CD4-positive, alpha-beta T cell (primary cell): ENCODE data around the gene FRMD3. TPM values are rescaled to one million over a fixed set of nuclear protein-coding genes. Genes with fewer than 3 reads are reported as not detected.

Experiments
- ATAC-seq: fragments of 200-7000 bp; cut with Tn5 transposase; one replicate; pipeline ENCODE4 v1.10.0; 2022; ENCODE audit warnings: mild to moderate bottlenecking; ENCODE audit not compliant: poor library complexity
- CTCF ChIA-PET: fragments of 350-600 bp; sonication (Branson Sonifier 250); formaldehyde crosslinking; loops from one replicate; lab custom pipeline; 2021; ENCODE audit warnings: antibody characterized with exemption, inconsistent platforms; lab: Charles Lee
- POLR2A ChIA-PET: fragments of 350-600 bp; sonication (Branson Sonifier 250); formaldehyde crosslinking; loops from one replicate; lab custom pipeline; 2021; ENCODE audit warnings: antibody characterized with exemption, inconsistent platforms; lab: Charles Lee
- DNase-seq, 14 experiments: peaks; one replicate each; pipeline ENCODE4 v3.0.0-alpha.2; 2013 to 2020; ENCODE audit warnings: mixed read lengths in 2 of 14
- H3K27ac ChIP-seq, 2 donors: one replicate each; pipeline versions ENCODE4 v1.5.1 to v1.7.0; 2013; ENCODE audit warnings: low read length in 2 of 2, low read depth in 1 of 2, mild to moderate bottlenecking in 1 of 2
- H3K27me3 ChIP-seq, 2 experiments: 1 replicate in 1 of 2; 2 replicates in 1 of 2; pipeline versions ENCODE4 v1.6.1 to v1.7.0; 2013; ENCODE audit warnings: low read length in 2 of 2, control low read depth in 1 of 2, mild to moderate bottlenecking in 1 of 2, moderate library complexity in 1 of 2; ENCODE audit not compliant: insufficient read depth in 2 of 2, control insufficient read depth in 1 of 2
- H3K36me3 ChIP-seq: one replicate; pipeline ENCODE4 v1.6.1; 2013; ENCODE audit warnings: low read length, control low read depth; ENCODE audit not compliant: insufficient read depth
- H3K4me1 ChIP-seq: one replicate; pipeline ENCODE4 v1.6.1; 2013; ENCODE audit warnings: low read length, control low read depth; ENCODE audit not compliant: insufficient read depth
- H3K4me3 ChIP-seq: one replicate; pipeline ENCODE4 v1.5.1; 2013; ENCODE audit warnings: mild to moderate bottlenecking, low read length, moderate library complexity
- H3K9me3 ChIP-seq, 2 experiments: 1 replicate in 1 of 2; 2 replicates in 1 of 2; pipeline versions ENCODE4 v1.6.1 to v1.7.0; 2013; ENCODE audit warnings: low read length in 2 of 2, mild to moderate bottlenecking in 2 of 2, control low read depth in 1 of 2, moderate library complexity in 1 of 2; ENCODE audit not compliant: control insufficient read depth in 1 of 2, insufficient read depth in 1 of 2
- H3K27ac Mint-ChIP-seq: one replicate; pipeline ENCODE4 v1.8.0; 2020; ENCODE audit warnings: mixed read lengths
- H3K27me3 Mint-ChIP-seq: one replicate; pipeline ENCODE4 v1.8.0; 2021; ENCODE audit warnings: mixed read lengths
- H3K36me3 Mint-ChIP-seq: one replicate; pipeline ENCODE4 v1.8.0; 2021; ENCODE audit warnings: low read depth, mixed read lengths
- H3K4me1 Mint-ChIP-seq: one replicate; pipeline ENCODE4 v1.8.0; 2021; ENCODE audit warnings: low read depth, mixed read lengths
- H3K4me3 Mint-ChIP-seq: one replicate; pipeline ENCODE4 v1.8.0; 2020; ENCODE audit warnings: mild to moderate bottlenecking, mixed read lengths
- H3K9me3 Mint-ChIP-seq: one replicate; pipeline ENCODE4 v1.8.0; 2020; ENCODE audit warnings: mixed read lengths
- intact Hi-C, 2 experiments: fragments of 100-400 bp; cut with DNase I in 1 of 2; cut with micrococcal nuclease in 1 of 2; formaldehyde crosslinking; loops; one replicate each; pipeline versions ENCODE4 v1.15.1 to v1.9.0; 2023 to 2025; cut with DNase I, micrococcal nuclease
- total RNA-seq, 174 experiments: library from RNA in 2 of 174; stranded (reverse) in 2 of 174; gene quantifications; one replicate each; pipeline ENCODE4 v1.2.3 and lab custom pipeline; 2021 to 2026
- TF ChIP-seq, protein P1 (sequence below): fragments of 200-600 bp; IDR thresholded peaks from one replicate; pipeline ENCODE4 v1.8.0; 2022; ENCODE audit warnings: antibody characterized with exemption, mild to moderate bottlenecking

The FRMD3 gene
- total RNA-seq, 2 experiments from 2014 or later, result 0.53 to 1.0 TPM

DNA sequence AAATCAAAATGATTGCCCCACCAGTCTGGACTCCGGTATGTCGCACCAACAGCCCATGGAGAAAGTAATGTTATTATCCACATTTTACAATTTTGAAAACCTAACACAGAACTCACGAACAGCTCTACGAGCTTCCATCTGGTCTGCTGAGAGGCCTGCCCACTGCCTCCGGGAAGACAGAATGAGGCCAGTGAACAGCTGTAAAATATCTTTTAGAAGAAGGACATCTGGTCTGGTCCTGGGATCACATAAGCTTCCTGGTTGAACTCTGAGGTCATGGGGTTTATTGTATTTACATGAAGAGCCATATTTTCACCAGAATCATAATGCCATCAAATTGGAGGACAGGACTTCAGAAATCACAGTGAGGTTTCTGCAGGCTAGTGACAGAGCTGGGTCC, 89.0 kb downstream of the FRMD3 start:
- Histone ChIP-seq H3K4me3 (no peak overlapping the region), H3K27me3 (no peaks in the 10 kb centered on the region), H3K27ac (no peak overlapping the region), H3K36me3 (no peaks in the 10 kb centered on the region), H3K4me1 (no peaks in the 10 kb centered on the region), H3K9me3 (peaks cover 0 to 4% of the 10 kb centered on the region in 2 experiments)
- TF ChIP-seq, protein P1, sequence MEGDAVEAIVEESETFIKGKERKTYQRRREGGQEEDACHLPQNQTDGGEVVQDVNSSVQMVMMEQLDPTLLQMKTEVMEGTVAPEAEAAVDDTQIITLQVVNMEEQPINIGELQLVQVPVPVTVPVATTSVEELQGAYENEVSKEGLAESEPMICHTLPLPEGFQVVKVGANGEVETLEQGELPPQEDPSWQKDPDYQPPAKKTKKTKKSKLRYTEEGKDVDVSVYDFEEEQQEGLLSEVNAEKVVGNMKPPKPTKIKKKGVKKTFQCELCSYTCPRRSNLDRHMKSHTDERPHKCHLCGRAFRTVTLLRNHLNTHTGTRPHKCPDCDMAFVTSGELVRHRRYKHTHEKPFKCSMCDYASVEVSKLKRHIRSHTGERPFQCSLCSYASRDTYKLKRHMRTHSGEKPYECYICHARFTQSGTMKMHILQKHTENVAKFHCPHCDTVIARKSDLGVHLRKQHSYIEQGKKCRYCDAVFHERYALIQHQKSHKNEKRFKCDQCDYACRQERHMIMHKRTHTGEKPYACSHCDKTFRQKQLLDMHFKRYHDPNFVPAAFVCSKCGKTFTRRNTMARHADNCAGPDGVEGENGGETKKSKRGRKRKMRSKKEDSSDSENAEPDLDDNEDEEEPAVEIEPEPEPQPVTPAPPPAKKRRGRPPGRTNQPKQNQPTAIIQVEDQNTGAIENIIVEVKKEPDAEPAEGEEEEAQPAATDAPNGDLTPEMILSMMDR, result no peak
- ATAC-seq (no peak), DNase-seq (no peak)
- CTCF ChIA-PET, result interaction anchor here (1.3 kb wide), 1 partner anchor 9 kb away, joined by 3 read pairs; no protein-coding TSS in a partner anchor
- Mint-ChIP-seq H3K27ac (no peak overlapping the region), H3K4me1 (no peaks in the 10 kb centered on the region), H3K9me3 (no peaks in the 10 kb centered on the region), H3K4me3 (no peak overlapping the region), H3K36me3 (no peaks in the 10 kb centered on the region), H3K27me3 (no peaks in the 10 kb centered on the region)
- intact Hi-C loops, result no loop called here
- POLR2A ChIA-PET, result no interaction called here

DNA sequence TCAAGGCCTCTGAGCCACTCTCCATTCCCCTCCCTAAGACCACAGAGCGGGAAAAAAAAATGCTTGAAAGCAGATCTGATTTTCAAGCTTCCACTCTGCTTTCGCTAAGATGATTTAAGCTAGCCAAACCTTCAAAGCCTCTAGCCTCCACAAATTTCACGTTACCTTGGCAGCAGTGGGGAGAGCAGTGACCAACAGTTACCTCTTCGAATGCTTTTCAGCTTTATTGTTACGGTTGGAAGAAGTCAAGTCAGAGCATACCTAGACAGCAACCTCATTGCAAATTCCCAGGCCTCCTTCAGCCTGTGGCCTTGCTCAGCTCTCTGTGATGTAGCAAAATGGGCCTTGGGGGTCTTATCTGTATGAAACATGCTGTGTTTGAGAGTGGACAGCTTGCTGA, 89.6 kb downstream of the FRMD3 start:
- H3K9me3 ChIP-seq, result peaks cover 0 to 4% of the 10 kb centered on the region in 2 experiments
- DNase-seq, result no peak
- ChIA-PET CTCF (interaction anchor here (1.3 kb wide), 1 partner anchor 10 kb away, joined by 3 read pairs; no protein-coding TSS in a partner anchor), POLR2A (no interaction called here)
- TF ChIP-seq, protein P1, result no peak
- Mint-ChIP-seq H3K4me3 (no peak overlapping the region), H3K9me3 (no peaks in the 10 kb centered on the region), H3K36me3 (no peaks in the 10 kb centered on the region), H3K4me1 (no peaks in the 10 kb centered on the region), H3K27me3 (no peaks in the 10 kb centered on the region), H3K27ac (no peak overlapping the region)
- intact Hi-C loops, result no loop called here
- no peak overlapping the region for H3K4me3 ChIP-seq
- no peak overlapping the region for H3K27ac ChIP-seq
- H3K4me1 ChIP-seq, result no peaks in the 10 kb centered on the region
- no peaks in the 10 kb centered on the region for H3K27me3 ChIP-seq
- no peaks in the 10 kb centered on the region for H3K36me3 ChIP-seq
- no peak for ATAC-seq

DNA sequence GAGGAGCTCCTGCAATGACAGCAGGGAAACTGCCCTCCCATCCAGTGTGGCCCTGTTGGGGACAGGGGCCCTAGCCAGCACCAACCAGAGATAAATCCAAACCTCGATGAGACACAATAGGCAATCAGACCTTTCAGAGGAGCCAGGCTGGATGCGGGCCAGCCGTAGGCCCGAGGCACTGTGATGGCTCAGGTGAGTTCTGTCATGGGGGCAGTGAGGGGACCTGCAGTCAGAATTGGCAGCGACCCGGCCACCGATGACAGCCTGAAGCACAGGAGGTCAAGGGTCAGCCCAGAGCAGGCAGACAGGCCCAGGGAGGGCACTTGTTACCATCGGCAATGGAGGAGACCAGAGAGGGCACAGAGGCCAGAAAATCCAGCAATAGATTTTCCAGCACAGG, 90.8 kb downstream of the FRMD3 start:
- Mint-ChIP-seq H3K36me3 (no peaks in the 10 kb centered on the region), H3K4me3 (no peak overlapping the region), H3K4me1 (no peaks in the 10 kb centered on the region), H3K27ac (no peak overlapping the region), H3K27me3 (no peaks in the 10 kb centered on the region), H3K9me3 (no peaks in the 10 kb centered on the region)
- DNase-seq (no peak), ATAC-seq (no peak)
- H3K36me3 ChIP-seq, result no peaks in the 10 kb centered on the region
- H3K4me1 ChIP-seq, result no peaks in the 10 kb centered on the region
- TF ChIP-seq, protein P1, result no peak
- H3K27me3 ChIP-seq, result no peaks in the 10 kb centered on the region
- H3K4me3 ChIP-seq, result no peak overlapping the region
- CTCF ChIA-PET, result interaction anchor here (0.6 kb wide), 1 partner anchor 9 kb away, joined by 3 read pairs; no protein-coding TSS in a partner anchor
- intact Hi-C loops, result no loop called here
- peaks cover 0 to 4% of the 10 kb centered on the region in 2 experiments for H3K9me3 ChIP-seq
- H3K27ac ChIP-seq, result no peak overlapping the region
- POLR2A ChIA-PET, result no interaction called here
